CD4-positive, alpha-beta T cell treated with Interleukin-17A for 1 hour (primary cell): ENCODE measurements around the gene TREM2.
"Not testable (repeated sequence)": the region's sequence is repeated elsewhere in the genome, so short reads cannot be mapped to it uniquely, and the experiment has no call there.

ENCODE experiments used
- DNase-seq: peaks from one replicate; pipeline ENCODE4 v3.0.0-alpha.2; 2020

The TREM2 gene

DNA sequence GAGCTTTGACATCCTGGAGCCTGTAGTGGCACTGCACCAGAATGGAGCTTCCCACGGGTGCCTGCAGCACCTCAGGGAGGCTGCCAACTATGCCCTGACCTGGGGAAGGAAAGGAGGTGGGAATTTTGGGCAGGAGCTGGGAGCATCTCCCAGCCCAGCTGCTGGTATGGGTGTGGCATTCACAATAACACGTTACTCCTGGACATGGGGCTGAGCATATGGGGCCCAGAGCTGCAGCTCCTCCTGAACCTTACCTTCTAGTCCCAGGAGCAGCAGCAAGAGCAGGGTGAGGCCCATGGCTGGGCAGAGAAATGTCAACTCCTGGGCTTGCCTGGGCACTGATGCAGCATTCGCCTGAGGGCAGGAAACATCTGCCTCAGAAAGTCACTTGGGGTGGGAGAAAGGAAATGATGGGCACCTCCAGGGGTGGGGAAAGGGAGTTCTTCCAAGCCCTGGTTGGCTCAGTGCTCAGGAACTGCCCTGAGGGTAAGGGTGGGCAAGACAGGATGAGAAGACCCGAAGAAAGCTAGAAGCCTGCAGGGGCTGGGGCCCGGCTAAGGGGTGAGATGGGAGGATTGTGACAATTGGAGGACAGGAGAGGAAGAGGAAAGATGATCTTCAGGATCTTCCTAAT, 8.8 kb downstream of the TREM2 start, which contains the start of gene TREML1:
TSS of gene TREML1 (minus strand) at position 356 of the 634 bp plus-strand sequence. CDS start at position 297, 59 bp downstream.
- no peak for DNase-seq

DNA sequence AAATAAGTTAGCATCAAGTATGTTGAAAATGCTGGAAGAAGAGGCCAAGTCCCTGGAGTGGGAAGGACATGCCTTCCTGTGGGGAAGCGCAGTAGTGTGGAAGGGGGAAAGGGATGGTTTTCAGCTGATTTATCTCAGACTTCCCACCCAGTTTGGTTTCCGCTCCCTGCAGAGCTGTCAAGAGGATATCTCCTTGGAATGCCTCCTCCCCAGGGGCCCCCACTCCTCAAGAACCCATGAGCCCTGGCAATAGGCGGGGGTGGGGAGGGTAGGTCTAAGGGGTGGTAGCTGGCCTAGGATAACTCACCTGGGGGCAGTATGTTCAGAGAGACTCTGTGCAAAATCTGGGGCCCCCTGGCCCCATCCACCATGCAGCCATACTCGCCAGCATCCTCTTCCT, 9.5 kb downstream of the TREM2 start:
- no peak for DNase-seq

- DNase-seq = no peak
Measured at GRCh38 chr6:41150671-41151070, 12.2 kb downstream of the TREM2 start.

GRCh38 chr6:41147917-41148316, 15.0 kb downstream of the TREM2 start:
- DNase-seq = no peak

- DNase-seq = no peak
Measured at GRCh38 chr6:41136911-41137310, 26.0 kb downstream of the TREM2 start.

- no peak for DNase-seq
Measured at GRCh38 chr6:41135062-41135832, 27.7 kb downstream of the TREM2 start.

DNA sequence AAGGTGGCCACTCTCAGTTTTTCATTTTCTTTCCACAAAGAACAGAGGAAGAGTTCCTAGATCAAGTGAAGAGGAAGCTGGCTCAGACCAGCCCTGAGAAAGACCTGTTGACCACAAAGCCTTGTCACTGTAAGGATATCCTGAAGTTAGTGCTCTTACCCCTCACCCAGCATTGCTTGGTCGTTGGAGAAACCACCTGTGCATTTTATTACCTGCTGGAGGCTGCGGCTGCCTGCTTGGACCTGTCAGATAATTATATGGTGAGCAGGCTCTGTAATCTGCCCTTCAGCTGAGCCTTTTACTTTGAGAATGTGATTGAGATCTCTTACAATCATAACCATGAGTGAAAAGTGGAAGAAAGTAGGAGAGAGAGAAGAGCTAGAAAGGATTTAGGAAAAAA, 30.7 kb downstream of the TREM2 start:
- DNase-seq = no peak

- no peak for DNase-seq
Measured at GRCh38 chr6:41125282-41125681, 37.6 kb downstream of the TREM2 start.

GRCh38 chr6:41122918-41123317, 40.0 kb downstream of the TREM2 start:
- no peak for DNase-seq

- DNase-seq = no peak
Measured at GRCh38 chr6:41122373-41122772, 40.5 kb downstream of the TREM2 start.

DNA sequence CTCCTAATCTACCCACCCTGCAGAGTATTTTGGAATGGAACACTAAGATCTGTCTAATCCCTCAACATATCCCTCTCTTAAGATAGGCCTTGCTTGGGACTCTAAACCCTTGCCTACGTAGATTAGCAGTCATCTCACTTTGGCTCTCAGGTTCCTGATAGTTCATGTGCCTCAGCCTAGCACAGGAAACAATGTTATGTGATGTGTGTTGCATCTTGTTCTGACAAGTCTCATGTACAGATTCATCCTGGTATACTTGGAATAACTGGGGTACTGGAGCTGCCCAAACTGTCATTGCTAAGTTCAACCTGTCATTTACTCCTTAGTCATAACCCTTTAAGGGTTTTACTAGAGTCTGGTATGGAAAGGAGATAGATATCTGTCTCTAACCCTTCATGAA, 42.9 kb downstream of the TREM2 start:
- DNase-seq = no peak

- no peak for DNase-seq
Measured at GRCh38 chr6:41119508-41119907, 43.4 kb downstream of the TREM2 start.

- not testable (repeated sequence) for DNase-seq
Measured at GRCh38 chr6:41115027-41115426, 47.9 kb downstream of the TREM2 start.

DNA sequence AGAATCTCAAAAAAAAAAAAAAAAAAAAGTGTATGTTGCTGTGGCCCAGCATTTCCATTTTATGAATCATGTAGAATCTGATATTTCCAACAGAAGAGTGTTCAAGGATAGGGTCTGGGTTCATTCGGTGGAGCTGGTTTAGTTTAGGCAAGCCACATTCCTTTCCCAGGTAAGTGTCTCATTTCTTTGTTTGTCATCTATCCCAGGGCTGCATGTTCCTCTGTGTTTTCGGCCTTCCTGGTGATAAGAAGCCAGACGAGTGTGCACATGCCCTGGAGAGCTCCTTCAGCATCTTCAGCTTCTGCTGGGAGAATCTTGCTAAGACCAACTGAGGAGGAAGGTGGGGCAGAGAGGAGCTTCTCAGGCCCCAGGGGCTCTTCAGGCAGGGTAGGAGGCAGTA, 51.9 kb downstream of the TREM2 start:
- DNase-seq = no peak
